NCI-H2029 treated with DMSO at 0.1 percent for 48 hours (cell line): ENCODE results near the gene PROX1.

Experiments used
- DNase-seq: peaks from one replicate; lab custom pipeline; 2025; lab: John Stamatoyannopoulos, UW

The PROX1 gene, protein sequence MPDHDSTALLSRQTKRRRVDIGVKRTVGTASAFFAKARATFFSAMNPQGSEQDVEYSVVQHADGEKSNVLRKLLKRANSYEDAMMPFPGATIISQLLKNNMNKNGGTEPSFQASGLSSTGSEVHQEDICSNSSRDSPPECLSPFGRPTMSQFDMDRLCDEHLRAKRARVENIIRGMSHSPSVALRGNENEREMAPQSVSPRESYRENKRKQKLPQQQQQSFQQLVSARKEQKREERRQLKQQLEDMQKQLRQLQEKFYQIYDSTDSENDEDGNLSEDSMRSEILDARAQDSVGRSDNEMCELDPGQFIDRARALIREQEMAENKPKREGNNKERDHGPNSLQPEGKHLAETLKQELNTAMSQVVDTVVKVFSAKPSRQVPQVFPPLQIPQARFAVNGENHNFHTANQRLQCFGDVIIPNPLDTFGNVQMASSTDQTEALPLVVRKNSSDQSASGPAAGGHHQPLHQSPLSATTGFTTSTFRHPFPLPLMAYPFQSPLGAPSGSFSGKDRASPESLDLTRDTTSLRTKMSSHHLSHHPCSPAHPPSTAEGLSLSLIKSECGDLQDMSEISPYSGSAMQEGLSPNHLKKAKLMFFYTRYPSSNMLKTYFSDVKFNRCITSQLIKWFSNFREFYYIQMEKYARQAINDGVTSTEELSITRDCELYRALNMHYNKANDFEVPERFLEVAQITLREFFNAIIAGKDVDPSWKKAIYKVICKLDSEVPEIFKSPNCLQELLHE

DNA sequence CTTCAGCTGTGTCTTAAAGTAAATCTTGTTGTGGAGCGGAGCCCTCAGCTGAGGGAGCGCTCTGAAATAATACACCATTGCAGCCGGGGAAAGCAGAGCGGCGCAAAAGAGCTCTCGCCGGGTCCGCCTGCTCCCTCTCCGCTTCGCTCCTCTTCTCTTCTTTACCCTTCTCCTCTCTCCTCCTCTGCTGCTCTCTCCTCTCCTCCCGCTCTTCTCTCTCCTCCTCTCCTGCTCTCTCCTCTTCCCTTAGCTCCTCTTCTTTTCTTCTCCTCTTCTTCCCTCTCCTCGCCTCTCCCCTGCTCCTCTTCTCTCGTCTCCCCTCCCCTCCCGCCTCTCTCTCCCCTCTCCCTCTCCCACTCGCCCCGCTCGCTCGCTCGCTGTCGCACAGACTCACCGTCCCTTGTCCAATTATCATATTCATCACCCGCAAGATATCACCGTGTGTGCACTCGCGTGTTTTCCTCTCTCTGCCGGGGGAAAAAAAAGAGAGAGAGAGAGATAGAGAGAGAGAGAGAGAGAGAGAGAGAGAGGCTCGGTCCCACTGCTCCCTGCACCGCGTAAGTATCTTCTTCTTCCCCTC, at the start of gene PROX1:
Gene PROX1 (plus strand): TSS at position 47 of the 580 bp plus-strand sequence. CDS start 8,563 bp downstream, outside the sequence.
- peak; percentile 49 for DNase-seq

DNA sequence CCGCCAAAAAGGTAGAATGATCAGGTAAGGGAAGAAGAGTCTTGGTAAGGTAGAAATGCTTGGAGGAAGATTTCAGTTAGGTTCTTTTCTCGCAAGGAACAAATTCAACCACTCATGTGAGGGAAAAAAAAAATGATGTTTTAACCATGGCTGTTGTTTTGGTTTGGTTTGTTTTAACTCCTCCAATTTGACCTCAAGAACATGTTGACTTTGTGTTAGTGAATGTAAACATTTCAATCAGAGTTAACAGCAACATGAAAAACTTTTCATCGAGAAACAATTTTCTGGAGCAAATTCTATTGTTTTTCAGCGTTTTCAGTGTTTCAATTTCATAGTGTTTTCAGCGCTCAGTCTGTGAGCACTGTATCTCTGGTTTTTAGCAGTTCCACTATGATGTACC, 49.0 kb upstream of the PROX1 start:
- no peak for DNase-seq

DNA sequence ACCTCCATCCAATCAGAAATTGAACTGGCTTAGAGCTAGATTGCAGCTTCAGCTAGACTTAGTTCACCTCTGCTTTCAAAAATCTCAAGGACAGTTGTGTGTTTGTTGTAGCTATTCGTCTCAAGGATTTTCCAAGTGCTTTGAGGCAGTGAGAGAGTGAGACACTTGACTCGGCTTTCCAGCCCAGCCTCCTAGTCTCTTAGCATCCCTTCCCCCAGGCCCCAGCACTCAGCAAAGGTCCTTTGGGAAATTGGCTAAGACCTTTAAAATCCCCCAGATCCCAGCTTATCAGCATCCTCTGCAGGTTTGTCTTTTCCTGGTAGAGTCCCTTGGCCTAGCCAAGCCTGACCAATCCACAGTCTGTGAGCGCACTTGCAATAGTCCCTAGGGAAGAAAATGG, 47.9 kb upstream of the PROX1 start:
- no peak for DNase-seq

DNA sequence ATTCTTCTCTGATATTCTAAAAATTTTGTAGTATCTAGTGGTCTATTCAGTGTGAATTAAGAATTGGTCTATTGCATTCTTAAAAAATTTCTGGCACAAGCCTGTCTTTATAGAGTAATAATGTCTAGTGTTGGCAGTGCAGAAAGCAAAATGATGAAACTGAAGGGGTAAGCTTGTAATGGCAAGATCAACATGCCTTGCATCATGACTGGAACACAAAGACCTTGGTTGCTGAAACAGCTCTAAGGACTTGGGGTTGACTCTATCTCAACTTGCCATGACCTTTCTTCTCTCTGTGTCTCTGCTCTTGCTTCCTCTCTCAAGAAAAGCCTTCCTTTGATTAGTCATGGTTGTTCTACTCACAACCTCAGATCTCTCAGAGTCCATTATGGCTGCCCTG, 46.8 kb upstream of the PROX1 start:
- DNase-seq: no peak

DNA sequence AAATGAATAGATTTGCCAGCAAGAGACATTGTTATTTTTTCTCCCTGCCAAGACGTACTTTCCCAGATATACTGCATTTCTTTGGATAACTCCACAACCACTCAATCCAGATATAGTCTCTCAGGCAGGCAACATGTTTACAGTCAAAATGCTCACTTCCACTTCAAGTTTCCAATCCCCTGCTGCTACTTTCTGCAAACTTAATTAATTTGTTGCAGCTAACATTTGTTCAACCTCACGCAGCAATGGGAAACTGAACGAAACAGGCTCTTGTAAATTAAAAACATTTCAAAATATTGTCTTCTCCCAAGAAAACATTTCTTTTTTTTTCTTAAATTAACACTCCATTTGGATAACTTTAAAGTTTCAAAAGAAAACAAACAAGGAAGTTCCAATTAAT, 45.7 kb upstream of the PROX1 start:
- no peak for DNase-seq

DNA sequence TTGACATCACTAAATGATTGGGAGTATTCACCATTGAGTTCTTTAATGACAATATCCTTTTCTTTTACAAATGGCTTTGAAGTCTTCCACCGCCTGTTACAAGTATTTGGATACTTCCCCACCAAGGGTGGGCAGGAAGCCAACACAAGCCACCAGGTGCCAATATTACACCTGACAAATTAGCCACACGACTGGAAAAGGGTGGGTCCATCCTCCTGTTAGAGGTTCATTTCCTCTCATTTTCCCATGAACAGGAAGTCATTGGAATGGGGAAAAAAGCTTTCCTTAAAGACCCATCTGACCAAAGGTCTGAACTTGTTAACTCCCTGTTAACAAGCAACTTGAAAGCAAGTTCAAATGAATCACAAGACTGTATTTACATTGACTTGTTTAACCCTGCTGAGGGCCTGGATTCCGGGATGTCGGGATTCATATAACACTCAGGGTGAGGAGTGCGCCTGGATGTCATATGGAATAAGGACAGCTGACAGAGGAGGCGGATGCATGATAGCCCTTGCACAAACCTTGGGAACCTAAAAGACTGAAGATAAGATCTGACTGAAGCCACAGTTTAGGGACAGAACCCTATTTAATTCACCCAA, 40.5 kb upstream of the PROX1 start:
- no peak for DNase-seq

DNA sequence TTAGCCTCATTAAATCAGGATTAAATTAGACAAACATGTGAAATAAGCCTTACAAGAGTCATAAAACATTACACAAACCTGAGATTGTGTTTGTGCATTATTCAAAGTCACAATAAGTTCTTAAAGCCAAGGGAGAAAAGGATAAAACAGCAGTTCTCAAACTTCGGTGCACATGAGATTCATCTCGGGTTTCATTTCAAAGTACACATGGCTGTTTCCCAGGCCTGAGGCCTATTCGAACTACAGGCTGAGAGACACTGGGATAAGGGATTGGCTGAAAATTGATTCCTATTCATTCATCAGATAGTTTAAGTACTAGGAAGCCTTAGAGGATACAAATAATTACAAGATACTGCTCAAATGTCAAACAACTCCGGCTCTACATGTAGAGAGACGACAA, 35.9 kb upstream of the PROX1 start:
- DNase-seq: no peak

DNA sequence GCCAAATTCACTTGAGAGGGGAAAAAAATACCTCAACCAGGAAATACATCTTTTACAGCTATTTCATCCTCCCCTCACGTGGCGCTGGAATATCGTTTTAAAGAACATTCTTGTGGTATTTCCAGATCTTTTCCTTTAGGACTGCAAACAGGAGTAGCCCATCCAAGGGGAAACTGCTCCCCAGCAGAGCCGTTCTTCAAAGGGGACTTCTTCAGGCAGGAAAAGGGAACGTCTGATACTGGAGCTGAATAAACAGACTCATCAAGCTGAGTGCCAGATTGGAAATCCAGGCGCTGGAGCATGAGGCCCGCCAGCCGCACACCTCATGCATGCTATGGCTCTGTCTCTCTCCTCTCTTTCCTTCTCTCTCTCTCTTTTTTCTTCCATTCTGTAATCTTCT, 34.0 kb upstream of the PROX1 start:
- no peak for DNase-seq

DNA sequence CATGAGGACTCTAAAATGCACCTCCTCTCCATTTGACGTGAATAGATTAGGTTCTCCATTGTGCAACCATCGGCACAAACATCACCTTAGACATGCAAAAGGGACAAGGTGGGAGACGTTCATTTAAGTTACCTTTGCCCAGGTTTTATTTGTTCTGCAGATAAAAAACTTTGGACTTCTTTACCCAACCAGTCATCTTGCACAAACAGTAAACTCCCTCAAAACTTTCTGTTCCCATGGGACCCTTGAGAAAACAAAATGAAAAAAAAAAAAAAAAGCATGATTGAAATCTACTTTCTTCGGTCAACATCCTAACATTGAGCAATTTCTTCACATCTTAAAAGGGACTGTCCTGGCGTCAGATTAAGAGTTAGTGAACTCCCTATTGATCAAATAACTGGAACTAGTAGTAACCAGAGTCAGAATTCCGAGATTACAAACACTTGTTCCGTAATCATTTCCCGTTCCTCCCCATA, 31.4 kb upstream of the PROX1 start:
- no peak for DNase-seq

DNA sequence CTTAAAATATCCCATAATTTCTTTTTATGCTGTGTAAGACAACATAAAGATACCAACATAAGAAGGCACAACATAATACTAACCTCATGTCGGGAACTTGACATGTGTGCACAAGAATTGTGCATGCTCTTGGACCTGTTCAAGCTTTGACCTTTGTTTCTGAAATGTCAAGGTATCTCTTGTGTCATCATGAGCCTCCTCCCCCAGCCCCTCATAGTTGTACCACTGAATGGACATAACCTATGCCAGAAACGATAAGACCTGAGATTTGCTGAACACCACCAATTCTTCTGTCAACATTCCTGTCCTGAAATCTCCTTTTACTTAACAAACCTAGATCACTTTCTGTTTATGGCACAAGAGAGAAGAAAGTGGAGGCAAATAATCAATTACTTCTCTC, 29.4 kb upstream of the PROX1 start:
- no peak for DNase-seq

DNA sequence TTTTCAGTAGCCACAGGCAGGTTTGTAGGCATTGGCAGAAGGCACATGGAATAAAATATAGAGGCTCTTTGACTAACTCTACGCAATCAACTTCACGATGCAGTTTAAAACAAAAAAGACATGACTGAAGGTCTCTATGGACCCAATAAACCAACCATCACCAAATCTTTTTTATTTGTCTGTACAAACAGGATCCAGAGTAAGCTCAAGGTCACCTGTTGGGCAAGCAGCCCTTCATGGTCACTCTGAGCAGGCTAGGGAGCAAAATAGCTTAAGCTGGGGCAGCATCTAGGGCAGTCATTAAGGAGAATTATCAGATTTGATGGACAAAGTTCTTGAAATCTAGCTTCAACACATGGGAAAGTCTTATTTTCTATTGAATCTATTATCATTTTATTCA, 26.8 kb upstream of the PROX1 start:
- DNase-seq: no peak

DNA sequence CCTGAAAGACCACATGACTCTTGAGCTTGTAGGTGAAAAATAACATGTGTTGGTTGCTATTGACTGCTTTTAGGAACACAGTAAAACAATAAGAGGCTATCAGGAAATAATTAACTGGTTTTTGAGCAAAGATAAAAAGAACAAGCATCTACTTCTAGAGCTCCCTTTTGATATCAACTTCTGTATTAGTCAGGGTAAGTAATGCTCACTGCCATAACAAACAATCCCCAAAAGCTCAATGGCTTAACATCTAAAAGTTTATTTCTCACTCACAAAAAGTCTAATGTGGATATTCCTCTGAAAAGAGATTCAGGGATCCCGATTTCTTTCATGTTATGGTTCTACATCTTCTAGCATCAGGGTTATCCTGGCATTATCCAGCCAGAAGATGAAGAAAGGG, 25.3 kb upstream of the PROX1 start:
- no peak for DNase-seq

DNA sequence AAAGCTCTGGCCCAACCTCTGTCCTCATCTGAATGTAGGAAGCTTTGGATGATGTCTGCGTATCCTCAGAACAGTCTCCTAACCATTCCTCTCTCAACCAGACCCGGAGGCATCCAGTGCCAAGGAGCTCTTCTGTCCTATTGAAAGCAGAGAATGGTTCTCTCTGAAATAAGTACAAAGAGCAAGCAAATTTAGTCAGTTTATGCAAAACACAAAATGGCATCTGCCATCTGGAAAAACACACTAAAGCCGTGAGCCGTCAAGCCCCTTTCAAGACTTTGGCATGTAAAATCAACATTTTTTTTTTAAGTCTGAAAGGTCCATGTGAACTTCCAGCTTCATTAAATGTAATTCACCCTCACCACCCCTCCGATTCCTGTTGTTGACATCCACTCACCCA, 21.7 kb upstream of the PROX1 start:
- no peak for DNase-seq

DNA sequence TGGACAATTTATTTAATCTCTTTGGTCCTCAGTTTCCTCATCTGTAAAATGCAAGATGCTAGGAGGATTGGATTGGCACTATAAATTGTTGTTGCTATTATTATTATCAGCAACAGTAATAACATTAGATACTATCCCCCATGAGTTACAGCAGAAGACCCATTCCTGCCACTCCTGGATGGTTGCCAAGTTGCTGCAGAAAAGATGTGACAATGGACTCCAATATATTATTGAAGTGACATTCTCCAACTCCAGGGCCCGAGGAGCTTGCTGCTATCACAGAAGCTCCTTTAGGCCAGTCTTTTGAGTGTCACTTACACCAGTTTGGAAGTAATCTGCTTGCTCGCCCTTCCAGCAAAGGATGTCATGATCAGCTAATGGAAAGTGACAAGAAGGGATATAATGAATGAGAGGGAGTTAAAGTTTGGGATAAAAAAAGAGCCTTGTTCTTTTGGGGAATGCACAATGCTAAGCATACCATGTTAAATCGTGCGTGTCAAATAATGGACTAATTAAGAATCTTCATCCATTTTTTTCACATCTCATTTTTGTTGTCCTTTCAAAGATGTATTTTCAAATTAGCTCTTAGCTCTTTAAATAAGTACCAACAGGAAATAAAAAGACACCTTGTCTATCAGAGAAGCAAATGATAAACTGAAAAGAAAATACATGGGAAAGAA, 19.5 kb upstream of the PROX1 start:
- no peak for DNase-seq

DNA sequence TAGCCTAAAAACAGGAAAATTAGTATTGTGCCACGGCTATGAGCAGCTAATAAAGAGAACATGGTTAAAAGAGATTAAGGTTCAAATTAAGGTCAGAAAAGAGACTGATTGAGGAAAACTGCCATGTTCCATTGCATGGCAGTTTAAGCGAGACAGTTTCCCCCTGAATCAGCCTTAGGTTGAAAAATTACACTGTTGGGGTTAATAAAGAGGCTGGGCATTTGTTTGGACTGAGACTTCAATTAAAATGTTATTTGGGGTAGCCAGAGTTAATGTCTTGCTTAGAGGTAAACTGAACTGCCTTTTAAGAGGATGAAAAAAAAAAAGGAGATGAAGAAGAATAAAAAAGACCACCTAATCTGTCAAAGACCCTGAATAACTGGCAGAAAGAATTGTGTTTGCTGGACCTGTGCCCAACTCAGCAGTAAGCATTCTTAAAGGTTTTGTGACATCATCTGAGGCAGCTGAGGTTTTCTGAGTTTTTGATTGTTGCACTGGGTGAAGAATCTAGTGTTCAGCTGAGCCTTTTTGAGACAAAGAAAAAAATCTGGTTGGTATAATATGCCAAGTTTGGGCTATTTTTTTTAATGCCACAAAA, 17.7 kb upstream of the PROX1 start:
- no peak for DNase-seq

DNA sequence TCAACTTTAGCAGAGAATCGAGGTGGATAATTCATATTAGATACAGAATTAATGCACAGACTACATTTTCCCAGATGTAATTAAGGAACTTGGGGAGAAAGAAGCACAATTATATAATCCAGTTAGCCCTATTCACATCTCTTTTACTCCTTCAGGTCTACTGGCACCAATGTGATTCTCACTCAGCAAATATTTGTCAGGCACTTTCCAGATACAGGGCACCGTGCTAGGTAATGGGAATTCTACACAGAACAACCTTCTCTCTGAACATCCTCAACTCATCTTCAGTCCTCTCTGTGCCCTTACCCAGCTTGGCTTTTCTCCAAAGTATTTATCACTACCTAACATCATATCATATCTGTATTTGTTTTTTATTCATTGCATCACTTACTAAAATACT, 15.6 kb upstream of the PROX1 start:
- peak; percentile 28 for DNase-seq

DNA sequence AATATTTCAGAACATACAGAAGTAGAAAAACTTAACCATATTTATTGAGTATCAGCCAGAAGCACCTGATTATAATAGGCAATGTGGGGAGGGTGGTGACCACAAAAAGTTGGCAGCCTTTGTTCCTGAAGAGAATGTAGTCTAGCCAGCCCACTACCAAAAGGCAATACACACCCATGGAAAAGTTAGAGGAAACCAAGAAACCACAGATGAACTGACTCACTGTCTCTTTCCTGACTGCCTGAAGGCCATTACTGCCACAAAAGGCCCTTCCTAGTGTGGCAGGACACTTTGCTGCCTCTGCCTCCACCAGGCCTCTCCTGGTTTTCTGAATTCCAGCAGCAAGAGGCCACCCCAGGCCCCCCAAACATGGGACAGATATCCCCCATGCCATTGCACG, 14.6 kb upstream of the PROX1 start:
- DNase-seq: no peak

DNA sequence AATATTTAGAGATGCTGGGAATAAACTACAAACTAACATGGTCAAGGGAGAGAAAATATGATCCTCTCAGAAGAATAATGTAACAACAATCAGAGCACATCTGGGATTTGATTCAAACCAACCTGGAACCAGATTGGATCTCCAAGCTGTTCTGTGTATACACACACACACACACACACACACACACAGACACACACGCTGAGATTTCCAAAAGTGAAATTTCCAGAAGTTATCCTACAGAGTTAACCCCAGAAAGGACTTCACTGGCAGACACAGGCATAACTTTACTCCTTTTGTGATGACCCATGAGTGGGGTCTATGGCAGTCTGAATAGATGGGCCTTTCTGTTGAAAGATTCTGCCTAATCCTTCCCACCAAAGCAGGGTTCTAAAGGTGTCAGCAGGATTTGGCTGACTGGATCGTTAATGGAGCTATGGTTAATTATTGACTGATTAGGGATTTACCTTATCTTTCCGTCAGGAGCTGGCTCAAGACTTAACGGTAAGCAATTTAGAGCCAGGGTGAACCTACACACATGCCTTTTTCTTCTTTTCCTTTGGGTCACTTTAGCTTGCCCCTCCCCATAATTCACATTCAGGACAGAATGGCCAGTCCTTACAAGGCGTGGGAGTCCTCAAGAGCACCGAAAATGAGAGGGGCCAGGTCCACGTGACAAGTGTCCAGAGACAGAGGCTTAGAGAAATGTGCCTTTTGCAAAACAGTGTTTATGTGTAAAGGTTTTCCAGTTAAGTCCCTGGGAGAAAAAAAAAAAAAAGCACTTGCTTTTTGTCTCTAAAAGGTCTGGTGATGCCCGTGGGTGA, 10.9 kb upstream of the PROX1 start:
- DNase-seq: no peak

DNA sequence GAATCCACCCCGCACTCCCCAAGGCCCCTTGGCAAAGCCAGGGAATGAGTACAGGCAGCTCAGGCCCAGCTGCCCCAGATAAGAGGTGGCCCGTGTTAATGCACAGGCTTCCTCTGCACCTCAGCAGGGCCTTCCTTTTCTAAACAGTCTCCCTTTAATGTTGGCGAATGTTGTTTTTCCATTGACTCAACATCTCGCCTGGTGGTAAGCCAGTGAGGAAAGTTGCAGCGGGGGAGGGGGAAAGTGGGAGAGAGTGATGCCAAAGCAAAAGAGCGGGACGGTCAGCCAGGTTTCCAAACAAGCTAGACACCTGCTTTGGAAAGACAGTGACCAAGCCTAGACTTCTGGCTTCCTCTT, 10.3 kb upstream of the PROX1 start:
- DNase-seq: no peak

DNA sequence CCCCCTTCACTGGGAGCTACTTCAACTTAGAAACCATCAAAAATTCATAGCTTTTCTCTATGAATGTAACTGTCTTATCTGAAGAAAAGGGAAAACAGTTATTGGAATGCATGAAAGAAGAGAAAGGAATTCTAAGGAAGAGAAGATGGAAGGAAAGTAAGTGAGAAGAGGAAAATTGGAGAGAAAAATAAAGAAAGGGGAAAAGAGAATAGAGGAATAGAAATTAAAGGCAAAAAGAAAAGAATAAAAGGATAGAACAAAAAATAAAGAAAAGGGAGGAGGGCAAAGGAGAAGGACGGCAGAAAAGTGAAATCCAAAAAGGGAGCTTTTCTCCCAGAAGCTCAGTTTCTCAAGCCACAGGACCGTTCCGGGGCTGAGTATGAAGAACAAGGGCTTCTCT, 9.9 kb upstream of the PROX1 start:
- DNase-seq: no peak
